Inferior parietal cortex (tissue), 1 donor: ENCODE data around the gene APBA1.

Source experiments
- DNase-seq: peaks from one replicate; pipeline ENCODE4 v3.0.0-alpha.2; 2016; ENCODE audit errors: extremely low spot score

Gene APBA1

GRCh38 chr9:69397384-69398214, 274.6 kb downstream of the APBA1 start:
- DNase-seq: peak; percentile 74

GRCh38 chr9:69396759-69397158, 275.4 kb downstream of the APBA1 start:
- DNase-seq: no peak

GRCh38 chr9:69395718-69396117, 276.5 kb downstream of the APBA1 start:
- no peak for DNase-seq

- no peak for DNase-seq
Observed at GRCh38 chr9:69393425-69393824, 278.7 kb downstream of the APBA1 start.

GRCh38 chr9:69392826-69393225, 279.3 kb downstream of the APBA1 start:
- DNase-seq: no peak

- DNase-seq: no peak
Observed at GRCh38 chr9:69391946-69392345, 280.2 kb downstream of the APBA1 start.

GRCh38 chr9:69391487-69391886, 280.7 kb downstream of the APBA1 start:
- DNase-seq: no peak

- no peak for DNase-seq
Observed at GRCh38 chr9:69389437-69389995, 282.7 kb downstream of the APBA1 start.

GRCh38 chr9:69388596-69388995, 283.6 kb downstream of the APBA1 start:
- DNase-seq: no peak

GRCh38 chr9:69386651-69387050, 285.5 kb downstream of the APBA1 start:
- DNase-seq: no peak

GRCh38 chr9:69385581-69386033, 286.6 kb downstream of the APBA1 start:
- no peak for DNase-seq

GRCh38 chr9:69382135-69382534, 290.0 kb downstream of the APBA1 start:
- no peak for DNase-seq

GRCh38 chr9:69380811-69381210, 291.4 kb downstream of the APBA1 start:
- DNase-seq: no peak

- DNase-seq: no peak
Observed at GRCh38 chr9:69380301-69380700, 291.9 kb downstream of the APBA1 start.

- DNase-seq: no peak
Observed at GRCh38 chr9:69379270-69379982, 292.7 kb downstream of the APBA1 start.

- no peak for DNase-seq
Observed at GRCh38 chr9:69377981-69378380, 294.2 kb downstream of the APBA1 start.
